VCaP (cell line): ENCODE measurements around the gene TSPO2.

Source experiments
- H3K27ac ChIP-seq: fragments of 450-650 bp; 2 replicates; pipeline ENCODE4 v1.5.1; 2017
- CTCF ChIP-seq: fragments of 450-650 bp; conservative IDR thresholded peaks from 2 replicates; pipeline ENCODE4 v1.5.1; 2017; ENCODE audit warnings: mild to moderate bottlenecking, moderate library complexity

Gene TSPO2

GRCh38 chr6:41042226-41043055 lies at the start of gene TSPO2:
Gene TSPO2 (plus strand): TSS chr6:41042467. CDS start chr6:41042986, 519 bp downstream.
- no peak for TF ChIP-seq CTCF
- no peak within 1 kb of the TSS for H3K27ac ChIP-seq

- no peak overlapping the region for H3K27ac ChIP-seq
- no peak for TF ChIP-seq CTCF
Observed at GRCh38 chr6:40992746-40993145, 49.5 kb upstream of the TSPO2 start.

- no peak for TF ChIP-seq CTCF
- peak overlapping the region; percentile 90 for H3K27ac ChIP-seq
Observed at GRCh38 chr6:40996591-40997233, 45.6 kb upstream of the TSPO2 start.

GRCh38 chr6:40997234-40997957 lies 44.9 kb upstream of the TSPO2 start:
- no peak for TF ChIP-seq CTCF
- peak overlapping the region; percentile 90 for H3K27ac ChIP-seq

- no peak for TF ChIP-seq CTCF
- H3K27ac ChIP-seq = peak overlapping the region; percentile 90
Observed at GRCh38 chr6:40998661-40999060, 43.6 kb upstream of the TSPO2 start.

GRCh38 chr6:40999569-40999968 lies 42.7 kb upstream of the TSPO2 start:
- peak; percentile 29; the same call in 1 of the 2 replicates for TF ChIP-seq CTCF
- no peak overlapping the region; the same call in 1 of the 2 replicates for H3K27ac ChIP-seq

GRCh38 chr6:41000248-41000647 lies 42.0 kb upstream of the TSPO2 start:
- no peak overlapping the region for H3K27ac ChIP-seq

More at GRCh38 chr6:41000248-41000647, 42.0 kb upstream of the TSPO2 start:
- TF ChIP-seq CTCF = no peak
